Loucy (cell line): ENCODE data around the gene SRI.

Source experiments
- CTCF ChIP-seq: fragments of 200-600 bp; sonication (generic); conservative IDR thresholded peaks from 2 replicates; pipeline ENCODE4 v1.5.1; 2014; ENCODE audit warnings: mild to moderate bottlenecking, antibody characterized with exemption, low read length
- EZH2phosphoT487 ChIP-seq: fragments of 200-600 bp; IDR thresholded peaks from 2 replicates; pipeline ENCODE4 v1.6.1; 2018; ENCODE audit warnings: antibody characterized with exemption, mild to moderate bottlenecking, moderate library complexity, borderline replicate concordance

DNA sequence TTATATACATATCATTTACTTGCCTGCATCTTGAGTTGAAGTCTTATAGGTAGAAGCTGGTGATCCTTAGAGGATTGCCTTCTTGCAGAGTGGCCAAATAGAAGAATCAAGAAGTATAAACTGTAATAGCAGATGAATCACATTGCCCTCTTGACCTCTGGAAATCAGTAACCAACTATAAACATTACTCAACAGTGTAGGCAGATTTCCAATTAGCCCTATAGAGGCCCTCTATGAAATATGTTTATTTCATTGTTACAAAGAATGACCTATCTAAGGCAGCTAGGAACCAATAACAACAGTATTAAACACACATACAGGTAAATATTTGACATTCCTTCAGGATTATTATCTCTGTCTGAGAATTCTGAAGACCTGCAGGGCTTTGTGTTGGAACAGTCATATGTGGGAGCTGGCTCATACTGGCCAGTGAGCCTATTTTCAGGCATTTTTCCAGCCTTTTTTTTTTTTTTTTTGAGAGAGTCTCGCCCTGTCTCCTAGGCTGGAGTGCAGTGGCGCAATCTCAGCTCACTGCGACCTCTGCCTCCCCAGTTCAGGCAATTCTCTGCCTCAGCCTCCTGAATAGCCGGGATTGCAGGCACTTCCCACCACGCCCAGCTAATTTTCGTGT lies 7.2 kb upstream of the SRI start:
- no peak for TF ChIP-seq CTCF
- TF ChIP-seq EZH2phosphoT487, result no peak
